IMR-90 (cell line): ENCODE measurements around the gene NAB2. TPM values are rescaled to one million over a fixed set of nuclear protein-coding genes. Genes with fewer than 3 reads are reported as not detected.

Experiments
- ATAC-seq: fragments of 200-7000 bp; cut with Tn5 transposase; 2 replicates; pipeline ENCODE4 v1.9.1; 2020; ENCODE audit warnings: low read depth, mild to moderate bottlenecking, moderate library complexity
- BruUV-seq: library from RNA; stranded (reverse); fragments of 400-500 nt; replicated peaks from 2 replicates; lab custom pipeline; 2021; lab: Mats Ljungman, UMichigan
- CTCF ChIA-PET: fragments of 300-600 bp; formaldehyde crosslinking; extraction: SDS; loops from one replicate; lab custom pipeline; 2021; ENCODE audit warnings: antibody characterized with exemption; lab: Yijun Ruan, JAX
- POLR2A ChIA-PET: fragments of 300-600 bp; sonication (Branson Sonifier 250); formaldehyde crosslinking; loops from one replicate; lab custom pipeline; 2022; ENCODE audit warnings: antibody characterized with exemption; ENCODE audit not compliant: unreplicated experiment; lab: Charles Lee
- DNase-seq: peaks from one replicate; pipeline ENCODE4 v3.0.0; 2013
- H2AFZ ChIP-seq: replicated peaks from 2 replicates; pipeline ENCODE3; 2013; ENCODE audit warnings: low read length, mild to moderate bottlenecking; ENCODE audit not compliant: poor library complexity
- H2AK5ac ChIP-seq: 2 replicates; pipeline ENCODE4 v1.6.1; 2013; ENCODE audit warnings: low read depth, low read length, inconsistent platforms
- H2AK9ac ChIP-seq: replicated peaks from 2 replicates; pipeline ENCODE3; 2013; ENCODE audit warnings: mild to moderate bottlenecking, low read depth, low read length, moderate library complexity; ENCODE audit not compliant: poor library complexity
- H2BK120ac ChIP-seq: 2 replicates; pipeline ENCODE4 v1.6.1; 2013; ENCODE audit warnings: low read depth, low read length, inconsistent platforms
- H2BK15ac ChIP-seq: 3 replicates; pipeline ENCODE4 v1.6.1; 2013; ENCODE audit warnings: low read depth, low read length, inconsistent platforms
- H2BK20ac ChIP-seq: 2 replicates; pipeline ENCODE4 v1.6.1; 2013; ENCODE audit warnings: low read depth, mild to moderate bottlenecking, inconsistent platforms, low read length, moderate library complexity
- H2BK5ac ChIP-seq: 2 replicates; pipeline ENCODE4 v1.6.1; 2013; ENCODE audit warnings: mild to moderate bottlenecking, low read depth, low read length, inconsistent platforms; ENCODE audit not compliant: poor library complexity, severe bottlenecking
- H3K14ac ChIP-seq: replicated peaks from 2 replicates; pipeline ENCODE4 v1.6.1; 2013; ENCODE audit warnings: low read depth, low read length, inconsistent platforms
- H3K18ac ChIP-seq: 2 replicates; pipeline ENCODE4 v1.6.1; 2013; ENCODE audit warnings: low read depth, low read length, control low read depth
- H3K23ac ChIP-seq: 2 replicates; pipeline ENCODE4 v1.6.1; 2013; ENCODE audit warnings: low read depth, low read length, inconsistent platforms
- H3K27ac ChIP-seq: 2 replicates; pipeline ENCODE4 v1.5.1; 2013; ENCODE audit warnings: mild to moderate bottlenecking, control low read depth, low read length; ENCODE audit not compliant: insufficient read depth
- H3K27me3 ChIP-seq: 2 replicates; pipeline ENCODE4 v1.6.1; 2013; ENCODE audit warnings: low read length; ENCODE audit not compliant: control insufficient read depth, insufficient read depth
- H3K36me3 ChIP-seq: 2 replicates; pipeline ENCODE4 v1.6.1; 2013; ENCODE audit warnings: low read length, mixed read lengths; ENCODE audit not compliant: control insufficient read depth, insufficient read depth
- H3K4ac ChIP-seq: 2 replicates; pipeline ENCODE4 v1.6.1; 2013; ENCODE audit warnings: low read depth, low read length, inconsistent platforms
- H3K4me1 ChIP-seq: 2 replicates; pipeline ENCODE4 v1.6.1; 2013; ENCODE audit warnings: low read length, mixed read lengths; ENCODE audit not compliant: control insufficient read depth, insufficient read depth
- H3K4me2 ChIP-seq: 2 replicates; pipeline ENCODE4 v1.6.1; 2013; ENCODE audit warnings: low read depth, mild to moderate bottlenecking, control low read depth, low read length, moderate library complexity
- H3K4me3 ChIP-seq: 2 replicates; pipeline ENCODE4 v1.5.1; 2013; ENCODE audit warnings: low read depth, mild to moderate bottlenecking, control low read depth, low read length, moderate library complexity; ENCODE audit not compliant: insufficient read depth
- H3K56ac ChIP-seq: 2 replicates; pipeline ENCODE4 v1.6.1; 2013; ENCODE audit warnings: low read length, inconsistent platforms; ENCODE audit not compliant: insufficient read depth; ENCODE audit errors: extremely low read depth
- H3K79me1 ChIP-seq, 2 experiments: 2 replicates each; pipeline ENCODE4 v1.6.1; 2013; ENCODE audit warnings: low read length in 2 of 2, inconsistent platforms in 1 of 2, low read depth in 1 of 2
- H3K9ac ChIP-seq: 2 replicates; pipeline ENCODE4 v1.6.1; 2013; ENCODE audit warnings: low read depth, low read length, control low read depth
- H3K9me1 ChIP-seq: 2 replicates; pipeline ENCODE4 v1.6.1; 2013; ENCODE audit warnings: low read length, inconsistent platforms; ENCODE audit not compliant: insufficient read depth
- H3K9me3 ChIP-seq: 2 replicates; pipeline ENCODE4 v1.6.1; 2013; ENCODE audit warnings: low read length; ENCODE audit not compliant: control insufficient read depth, insufficient read depth
- H4K20me1 ChIP-seq: 2 replicates; pipeline ENCODE4 v1.6.1; 2013; ENCODE audit warnings: low read length, inconsistent platforms; ENCODE audit not compliant: insufficient read depth
- H4K5ac ChIP-seq: 2 replicates; pipeline ENCODE4 v1.6.1; 2013; ENCODE audit warnings: mild to moderate bottlenecking, low read depth, low read length, control low read depth
- H4K8ac ChIP-seq, 2 experiments: 2 replicates each; pipeline ENCODE4 v1.6.1; 2013; ENCODE audit warnings: low read depth in 2 of 2, low read length in 2 of 2, control low read depth in 1 of 2, inconsistent platforms in 1 of 2
- H4K91ac ChIP-seq: 2 replicates; pipeline ENCODE4 v1.6.1; 2013; ENCODE audit warnings: low read depth, low read length, inconsistent platforms; ENCODE audit not compliant: insufficient read depth
- BHLHE40 ChIP-seq: fragments of 150-350 bp; IDR thresholded peaks from 2 replicates; pipeline ENCODE4 v1.6.1; 2016; ENCODE audit warnings: mild to moderate bottlenecking, low read depth, low read length
- CEBPB ChIP-seq: IDR thresholded peaks from 2 replicates; pipeline ENCODE4 v1.6.1; 2012; ENCODE audit warnings: low read depth, low read length, improper control_type of control experiment
- CHD1 ChIP-seq: IDR thresholded peaks from 2 replicates; pipeline ENCODE4 v1.6.1; 2012; ENCODE audit warnings: low read depth, low read length, improper control_type of control experiment
- MXI1 ChIP-seq: IDR thresholded peaks from 2 replicates; pipeline ENCODE4 v1.6.1; 2012; ENCODE audit warnings: low read depth, mild to moderate bottlenecking, low read length, moderate library complexity, borderline replicate concordance
- NFE2L2 ChIP-seq: fragments of 150-350 bp; IDR thresholded peaks from 2 replicates; pipeline ENCODE4 v1.6.1; 2016; ENCODE audit warnings: low read depth, mild to moderate bottlenecking, low read length
- RAD21 ChIP-seq: IDR thresholded peaks from 2 replicates; pipeline ENCODE4 v1.6.1; 2012; ENCODE audit warnings: low read length, improper control_type of control experiment
- SMC3 ChIP-seq: fragments of 150-350 bp; IDR thresholded peaks from 2 replicates; pipeline ENCODE4 v1.6.1; 2016; ENCODE audit warnings: low read depth, mild to moderate bottlenecking, antibody characterized with exemption, low read length, moderate library complexity
- WGBS, 2 experiments: methylation state at CpG; one replicate each; pipeline versions ENCODE4 v1.1.5 to v1.1.7; 2013; ENCODE audit warnings: missing lambda C conversion rate in 2 of 2; ENCODE audit not compliant: insufficient read length in 1 of 2; ENCODE audit errors: extremely low coverage in 2 of 2; 5-methylcytosine and 5-hydroxymethylcytosine counted together
- dilution Hi-C: fragments of 300-500 bp; cut with HindIII; formaldehyde crosslinking; loops from one replicate; pipeline ENCODE4 v1.14.3; 2018; ENCODE audit warnings: low sequenced_read_pairs; ENCODE audit not compliant: unreplicated experiment
- in situ Hi-C: fragments of 300-500 bp; cut with MboI; formaldehyde crosslinking; loops from 3 replicates; pipeline ENCODE4 v1.14.3; 2019; ENCODE audit warnings: low sequenced_read_pairs, inconsistent platforms, mixed read lengths
- intact Hi-C: fragments of 100-400 bp; cut with micrococcal nuclease; formaldehyde crosslinking; loops from 2 replicates; pipeline ENCODE4 v1.10.0; 2022
- polyA plus RNA-seq, 3 experiments: library from polyadenylated mRNA; depleted of rRNA; stranded (reverse); fragments of >200 nt; gene quantifications; 2 replicates each; pipeline ENCODE4 v1.2.3, GENCODE V29; 2012; ENCODE audit warnings: low replicate concordance in 1 of 3
- total RNA-seq: library from RNA; depleted of rRNA; stranded (reverse); fragments of >200 nt; gene quantifications from 2 replicates; pipeline ENCODE4 v1.2.3, GENCODE V29; 2012
- TF ChIP-seq, protein P1 (sequence below): fragments of 150-350 bp; IDR thresholded peaks from 2 replicates; pipeline ENCODE4 v1.6.1; 2016; ENCODE audit warnings: low read depth, mild to moderate bottlenecking, low read length, moderate library complexity, borderline replicate concordance
- TF ChIP-seq, protein P2 (sequence below): fragments of 150-350 bp; IDR thresholded peaks from 2 replicates; pipeline ENCODE4 v1.6.1; 2017; ENCODE audit warnings: mild to moderate bottlenecking, antibody characterized with exemption, low read length, low read depth
- TF ChIP-seq, protein P3 (sequence below): conservative IDR thresholded peaks from 2 replicates; pipeline ENCODE4 v1.5.1; 2012; ENCODE audit warnings: mild to moderate bottlenecking, low read depth, low read length, improper control_type of control experiment

Gene NAB2
- total and polyA plus RNA-seq, 2 of the 4 experiments (the other 2 are of a cell fraction): 65.1 to 68.8 TPM

DNA sequence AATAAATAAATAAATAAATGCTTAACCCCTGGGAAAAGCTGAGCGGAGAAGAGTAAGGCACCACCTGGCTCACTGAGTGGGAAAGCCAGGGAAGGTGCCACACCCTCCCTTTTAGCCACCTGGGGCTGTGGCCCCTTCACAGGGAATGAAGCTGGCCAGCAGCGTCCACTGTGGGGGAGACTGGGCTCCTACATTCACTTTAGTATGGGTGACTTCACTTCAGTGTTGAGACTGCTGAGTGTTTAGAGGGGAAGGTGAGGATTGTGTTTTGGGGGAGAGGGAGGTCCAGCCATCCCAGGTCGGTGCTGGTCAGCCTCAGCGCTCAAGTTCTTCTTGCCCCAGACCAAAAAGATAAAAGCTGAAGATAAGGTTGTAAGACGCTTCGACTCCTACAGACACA, 1.6 kb downstream of the NAB2 start:
- H3K9ac ChIP-seq: peak overlapping the region; percentile 87
- H3K27me3 ChIP-seq: no peaks in the 10 kb centered on the region
- peak overlapping the region; percentile 96 for H3K14ac ChIP-seq
- no peak for DNase-seq
- H3K4me3 ChIP-seq: peak overlapping the region; percentile 98
- peaks cover 4% of the 10 kb centered on the region; the same call in 1 of the 2 replicates for H3K9me1 ChIP-seq
- H4K8ac ChIP-seq: 0 out of 4 replicates have a peak overlapping the region, but pooled peaks of 1 of the 2 experiments have one; percentile 2
- H2AK5ac ChIP-seq: peak overlapping the region; percentile 77
- H2AFZ ChIP-seq: no peak overlapping the region
- H3K36me3 ChIP-seq: peaks cover 47% of the 10 kb centered on the region
- peak overlapping the region; percentile 75 for H3K4me2 ChIP-seq
- no TSS peak for BruUV-seq
- peak overlapping the region; percentile 74 for H2BK5ac ChIP-seq
- H3K23ac ChIP-seq: peak overlapping the region; percentile 95
- peak overlapping the region; percentile 75 for H3K27ac ChIP-seq
- H2AK9ac ChIP-seq: peak overlapping the region; percentile 53
- peak overlapping the region; percentile 73 for H3K56ac ChIP-seq
- H3K18ac ChIP-seq: no peak overlapping the region
- no peak overlapping the region for H2BK20ac ChIP-seq
- dilution Hi-C loops: no loop called here
- no peak overlapping the region for H4K5ac ChIP-seq
- peaks cover 60% of the 10 kb centered on the region for H4K20me1 ChIP-seq
- H3K79me1 ChIP-seq: peaks cover 10 to 56% of the 10 kb centered on the region in 2 experiments
- CTCF ChIA-PET: no interaction called here
- peaks cover 41% of the 10 kb centered on the region for H3K4me1 ChIP-seq
- no peaks in the 10 kb centered on the region for H3K9me3 ChIP-seq
- no peak for ATAC-seq
- POLR2A ChIA-PET: interaction anchor here (1.1 to 1.7 kb wide), 3 partner anchors 9 to 21 kb away, joined by 3 to 8 read pairs (median 4); partner anchors contain the start of gene STAT6
- intact Hi-C loops: no loop called here
- no peak overlapping the region for H2BK15ac ChIP-seq
- H4K91ac ChIP-seq: peak overlapping the region; percentile 25; the same call in 1 of the 2 replicates
- in situ Hi-C loops: no loop called here
- no peak for TF ChIP-seq RAD21
- TF ChIP-seq MXI1: no peak
- TF ChIP-seq NFE2L2: no peak
- no peak for TF ChIP-seq CEBPB
- TF ChIP-seq, protein P1, sequence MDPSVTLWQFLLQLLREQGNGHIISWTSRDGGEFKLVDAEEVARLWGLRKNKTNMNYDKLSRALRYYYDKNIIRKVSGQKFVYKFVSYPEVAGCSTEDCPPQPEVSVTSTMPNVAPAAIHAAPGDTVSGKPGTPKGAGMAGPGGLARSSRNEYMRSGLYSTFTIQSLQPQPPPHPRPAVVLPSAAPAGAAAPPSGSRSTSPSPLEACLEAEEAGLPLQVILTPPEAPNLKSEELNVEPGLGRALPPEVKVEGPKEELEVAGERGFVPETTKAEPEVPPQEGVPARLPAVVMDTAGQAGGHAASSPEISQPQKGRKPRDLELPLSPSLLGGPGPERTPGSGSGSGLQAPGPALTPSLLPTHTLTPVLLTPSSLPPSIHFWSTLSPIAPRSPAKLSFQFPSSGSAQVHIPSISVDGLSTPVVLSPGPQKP: no peak
- no peak for TF ChIP-seq CHD1
- TF ChIP-seq, protein P2, sequence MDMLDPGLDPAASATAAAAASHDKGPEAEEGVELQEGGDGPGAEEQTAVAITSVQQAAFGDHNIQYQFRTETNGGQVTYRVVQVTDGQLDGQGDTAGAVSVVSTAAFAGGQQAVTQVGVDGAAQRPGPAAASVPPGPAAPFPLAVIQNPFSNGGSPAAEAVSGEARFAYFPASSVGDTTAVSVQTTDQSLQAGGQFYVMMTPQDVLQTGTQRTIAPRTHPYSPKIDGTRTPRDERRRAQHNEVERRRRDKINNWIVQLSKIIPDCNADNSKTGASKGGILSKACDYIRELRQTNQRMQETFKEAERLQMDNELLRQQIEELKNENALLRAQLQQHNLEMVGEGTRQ: no peak
- TF ChIP-seq SMC3: no peak
- TF ChIP-seq, protein P3, sequence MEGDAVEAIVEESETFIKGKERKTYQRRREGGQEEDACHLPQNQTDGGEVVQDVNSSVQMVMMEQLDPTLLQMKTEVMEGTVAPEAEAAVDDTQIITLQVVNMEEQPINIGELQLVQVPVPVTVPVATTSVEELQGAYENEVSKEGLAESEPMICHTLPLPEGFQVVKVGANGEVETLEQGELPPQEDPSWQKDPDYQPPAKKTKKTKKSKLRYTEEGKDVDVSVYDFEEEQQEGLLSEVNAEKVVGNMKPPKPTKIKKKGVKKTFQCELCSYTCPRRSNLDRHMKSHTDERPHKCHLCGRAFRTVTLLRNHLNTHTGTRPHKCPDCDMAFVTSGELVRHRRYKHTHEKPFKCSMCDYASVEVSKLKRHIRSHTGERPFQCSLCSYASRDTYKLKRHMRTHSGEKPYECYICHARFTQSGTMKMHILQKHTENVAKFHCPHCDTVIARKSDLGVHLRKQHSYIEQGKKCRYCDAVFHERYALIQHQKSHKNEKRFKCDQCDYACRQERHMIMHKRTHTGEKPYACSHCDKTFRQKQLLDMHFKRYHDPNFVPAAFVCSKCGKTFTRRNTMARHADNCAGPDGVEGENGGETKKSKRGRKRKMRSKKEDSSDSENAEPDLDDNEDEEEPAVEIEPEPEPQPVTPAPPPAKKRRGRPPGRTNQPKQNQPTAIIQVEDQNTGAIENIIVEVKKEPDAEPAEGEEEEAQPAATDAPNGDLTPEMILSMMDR: no peak
- TF ChIP-seq BHLHE40: no peak
- H3K4ac ChIP-seq: peak overlapping the region; percentile 77
- 50% methylated on average over 2 of the region's 6 CpGs; no CpG with 5 or more reads in 1 of the 2 experiments for WGBS, 2 experiments
- H2BK120ac ChIP-seq: 0 out of 2 replicates have a peak overlapping the region, but pooled peaks have one; percentile 22
